ENCODE measurements around the gene PPP1R12A. TPM values are rescaled to one million over a fixed set of nuclear protein-coding genes. Genes with fewer than 3 reads are reported as not detected.
"Not testable (repeated sequence)": the region's sequence is repeated elsewhere in the genome, so short reads cannot be mapped to it uniquely, and the experiment has no call there.

PPP1R12A gene
- polyA plus RNA-seq, 1 experiment, result 52.4 TPM

DNA sequence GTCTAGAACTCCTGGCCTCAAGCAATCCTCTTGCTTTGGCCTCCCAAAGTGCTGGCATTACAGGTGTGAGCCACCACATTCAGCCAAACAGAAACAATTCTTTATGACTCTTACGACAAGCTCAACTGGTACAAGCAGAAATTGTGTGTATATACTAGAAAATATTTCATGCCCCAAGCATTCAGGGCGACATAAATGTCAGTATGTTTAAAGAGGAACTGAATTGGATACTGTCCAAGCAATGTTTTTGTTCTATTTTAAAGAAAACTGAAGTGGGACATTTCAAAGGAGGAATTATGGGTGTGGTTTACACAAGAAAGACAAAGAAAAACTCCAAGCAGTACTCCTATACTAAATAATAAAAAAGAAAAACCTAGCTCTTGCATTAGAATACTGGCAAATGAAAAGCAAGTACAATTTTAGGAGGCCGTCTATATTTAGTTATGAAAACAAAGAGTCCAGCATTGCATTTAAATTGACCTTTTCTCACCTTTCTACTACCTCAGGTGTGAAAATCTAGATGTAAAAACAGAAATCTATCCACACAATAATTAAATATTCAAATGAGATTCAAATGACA is 48.9 kb downstream of the PPP1R12A start:
- H3K4me3 ChIP-seq (ENCODE audit: low read depth, low read length), result no peak overlapping the region
- DNase-seq (ENCODE audit: low read depth), result no peak
- ChIA-PET POLR2A (no interaction called here), CTCF (interaction anchor here (0.7 to 2.3 kb wide), 3 partner anchors 33 to 304 kb away, joined by 3 to 7 read pairs (median 5); no protein-coding TSS in a partner anchor)
- no peaks in the 10 kb centered on the region for H3K27me3 ChIP-seq (ENCODE audit: control insufficient read depth, insufficient read depth, low read length)
- H3K36me3 ChIP-seq (ENCODE audit: control insufficient read depth, insufficient read depth, low read length), result no peaks in the 10 kb centered on the region
- TF ChIP-seq, protein P1, sequence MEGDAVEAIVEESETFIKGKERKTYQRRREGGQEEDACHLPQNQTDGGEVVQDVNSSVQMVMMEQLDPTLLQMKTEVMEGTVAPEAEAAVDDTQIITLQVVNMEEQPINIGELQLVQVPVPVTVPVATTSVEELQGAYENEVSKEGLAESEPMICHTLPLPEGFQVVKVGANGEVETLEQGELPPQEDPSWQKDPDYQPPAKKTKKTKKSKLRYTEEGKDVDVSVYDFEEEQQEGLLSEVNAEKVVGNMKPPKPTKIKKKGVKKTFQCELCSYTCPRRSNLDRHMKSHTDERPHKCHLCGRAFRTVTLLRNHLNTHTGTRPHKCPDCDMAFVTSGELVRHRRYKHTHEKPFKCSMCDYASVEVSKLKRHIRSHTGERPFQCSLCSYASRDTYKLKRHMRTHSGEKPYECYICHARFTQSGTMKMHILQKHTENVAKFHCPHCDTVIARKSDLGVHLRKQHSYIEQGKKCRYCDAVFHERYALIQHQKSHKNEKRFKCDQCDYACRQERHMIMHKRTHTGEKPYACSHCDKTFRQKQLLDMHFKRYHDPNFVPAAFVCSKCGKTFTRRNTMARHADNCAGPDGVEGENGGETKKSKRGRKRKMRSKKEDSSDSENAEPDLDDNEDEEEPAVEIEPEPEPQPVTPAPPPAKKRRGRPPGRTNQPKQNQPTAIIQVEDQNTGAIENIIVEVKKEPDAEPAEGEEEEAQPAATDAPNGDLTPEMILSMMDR (IDR thresholded peaks at IDR 0.05; ENCODE audit: insufficient read depth, low read depth, low read length), result no peak

- ChIA-PET CTCF (no interaction called here), POLR2A (no interaction called here)
- no peaks in the 10 kb centered on the region for H3K27me3 ChIP-seq (ENCODE audit: control insufficient read depth, insufficient read depth, low read length)
- TF ChIP-seq, protein P1 (IDR thresholded peaks at IDR 0.05; ENCODE audit: insufficient read depth, low read depth, low read length), result no peak
- DNase-seq (ENCODE audit: low read depth), result no peak
- H3K36me3 ChIP-seq (ENCODE audit: control insufficient read depth, insufficient read depth, low read length), result no peaks in the 10 kb centered on the region
- H3K4me3 ChIP-seq (ENCODE audit: low read depth, low read length), result no peak overlapping the region
Observed at GRCh38 chr12:79884401-79885006, 50.4 kb downstream of the PPP1R12A start.

DNA sequence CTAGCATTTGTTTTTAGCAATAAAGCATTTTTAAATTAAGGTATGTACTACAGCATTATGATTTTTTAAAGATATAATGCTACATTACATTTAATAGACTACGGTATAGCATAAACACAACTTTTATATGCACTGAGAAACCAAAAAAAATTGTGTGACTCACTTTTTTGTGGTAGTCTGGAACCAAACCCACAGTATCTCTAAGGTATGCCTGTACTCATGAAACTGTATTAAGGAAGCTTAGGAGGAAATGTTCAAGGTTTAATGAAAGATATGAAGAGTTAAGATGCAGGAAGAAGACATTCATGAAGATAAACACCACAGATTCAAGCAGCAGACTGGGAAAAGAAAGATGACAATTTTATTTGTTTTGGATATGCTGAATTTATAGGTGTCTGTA is 51.7 kb downstream of the PPP1R12A start:
- H3K4me3 ChIP-seq (ENCODE audit: low read depth, low read length), result no peak overlapping the region
- H3K36me3 ChIP-seq (ENCODE audit: control insufficient read depth, insufficient read depth, low read length), result no peaks in the 10 kb centered on the region
- ChIA-PET CTCF (interaction anchor here (0.5 to 1.2 kb wide), 2 partner anchors 99 to 447 kb away, joined by 3 read pairs; no protein-coding TSS in a partner anchor), POLR2A (no interaction called here)
- H3K27me3 ChIP-seq (ENCODE audit: control insufficient read depth, insufficient read depth, low read length), result no peaks in the 10 kb centered on the region
- DNase-seq (ENCODE audit: low read depth), result no peak
- TF ChIP-seq, protein P1 (IDR thresholded peaks at IDR 0.05; ENCODE audit: insufficient read depth, low read depth, low read length), result no peak

DNA sequence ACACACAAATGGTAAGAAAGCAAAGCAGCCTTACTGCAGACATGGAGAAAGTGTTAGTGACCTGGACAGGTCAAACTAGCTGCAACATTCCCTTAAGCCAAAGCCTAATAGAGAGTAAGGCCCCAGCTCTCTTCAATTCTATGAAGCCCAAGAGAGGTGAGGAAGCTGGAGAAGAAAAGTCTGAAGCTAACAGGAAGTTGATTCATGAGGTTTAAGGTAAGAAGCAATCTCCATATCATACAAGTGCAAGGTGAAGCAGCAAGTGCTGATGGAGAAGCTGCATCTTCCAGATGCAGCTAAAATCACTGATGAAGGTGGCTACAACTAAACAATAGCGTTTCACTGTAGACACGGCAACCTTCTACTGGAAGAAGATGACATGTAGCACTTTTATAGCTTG is 53.5 kb downstream of the PPP1R12A start:
- CTCF ChIA-PET, result interaction anchor here (0.8 to 1.2 kb wide), 2 partner anchors 13 to 306 kb away, joined by 4 read pairs; no protein-coding TSS in a partner anchor
- Histone ChIP-seq H3K27me3 (ENCODE audit: control insufficient read depth, insufficient read depth, low read length) (no peaks in the 10 kb centered on the region), H3K36me3 (ENCODE audit: control insufficient read depth, insufficient read depth, low read length) (no peaks in the 10 kb centered on the region), H3K4me3 (ENCODE audit: low read depth, low read length) (no peak overlapping the region)
- TF ChIP-seq, protein P1 (IDR thresholded peaks at IDR 0.05; ENCODE audit: insufficient read depth, low read depth, low read length), result no peak
- POLR2A ChIA-PET, result no interaction called here
- no peak for DNase-seq (ENCODE audit: low read depth)

DNA sequence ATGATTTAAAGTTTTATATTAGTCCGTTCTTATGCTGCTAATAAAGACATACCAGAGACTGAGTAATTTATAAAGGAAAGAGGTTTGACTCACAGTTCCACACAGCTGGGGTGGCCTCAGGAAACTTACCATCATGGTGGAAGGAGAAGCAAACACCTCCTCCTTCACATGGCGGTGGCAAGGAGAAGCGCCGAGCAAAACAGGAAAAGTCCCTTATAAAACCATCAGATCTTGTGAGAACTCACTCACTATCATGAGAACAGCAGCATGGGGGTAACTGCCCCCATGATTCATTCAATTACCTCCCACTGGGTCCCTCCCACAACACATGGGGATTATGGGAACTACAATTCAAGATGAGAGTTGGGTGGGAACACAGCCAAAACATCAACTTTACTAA is 56.4 kb downstream of the PPP1R12A start:
- POLR2A ChIA-PET; DNase-seq (ENCODE audit: low read depth); H3K27me3 ChIP-seq (ENCODE audit: control insufficient read depth, insufficient read depth, low read length); H3K36me3 ChIP-seq (ENCODE audit: control insufficient read depth, insufficient read depth, low read length); H3K4me3 ChIP-seq (ENCODE audit: low read depth, low read length); CTCF ChIA-PET: not testable (repeated sequence)
